RWPE2 (cell line): ENCODE measurements around the gene LILRA6.
"Not testable (repeated sequence)": the region's sequence is repeated elsewhere in the genome, so short reads cannot be mapped to it uniquely, and the experiment has no call there.

Source experiments
- ATAC-seq: fragments of 200-7000 bp; cut with Tn5 transposase; 3 replicates; pipeline ENCODE4 v1.9.1; 2021; ENCODE audit warnings: low read depth
- DNase-seq: peaks from one replicate; pipeline ENCODE4 v3.0.0-alpha.2; 2020; ENCODE audit warnings: low spot score
- H3K27ac ChIP-seq: fragments of 450-650 bp; 2 replicates; pipeline ENCODE4 v1.5.1; 2017; ENCODE audit warnings: mild to moderate bottlenecking; ENCODE audit not compliant: poor library complexity, severe bottlenecking
- H3K27me3 ChIP-seq: fragments of 250-450 bp; sonication (Bioruptor Pico); 2 replicates; pipeline ENCODE4 v1.5.1; 2021; ENCODE audit warnings: mild to moderate bottlenecking, moderate library complexity; ENCODE audit not compliant: insufficient read depth, poor library complexity, severe bottlenecking
- H3K36me3 ChIP-seq: fragments of 250-450 bp; sonication (Bioruptor Pico); 2 replicates; pipeline ENCODE4 v1.5.1; 2020; ENCODE audit warnings: low read depth, mild to moderate bottlenecking, moderate library complexity
- H3K4me1 ChIP-seq: fragments of 250-450 bp; sonication (Bioruptor Pico); 2 replicates; pipeline ENCODE4 v1.5.1; 2021; ENCODE audit warnings: mild to moderate bottlenecking, moderate library complexity; ENCODE audit not compliant: insufficient read depth, poor library complexity, severe bottlenecking
- H3K4me3 ChIP-seq: fragments of 250-450 bp; sonication (Bioruptor Pico); 2 replicates; pipeline ENCODE4 v1.5.1; 2021; ENCODE audit warnings: mild to moderate bottlenecking, moderate library complexity; ENCODE audit not compliant: severe bottlenecking
- H3K9me3 ChIP-seq: fragments of 250-450 bp; sonication (Bioruptor Pico); 2 replicates; pipeline ENCODE4 v1.5.1; 2021; ENCODE audit warnings: mild to moderate bottlenecking, moderate library complexity; ENCODE audit not compliant: severe bottlenecking
- CTCF ChIP-seq: fragments of 450-650 bp; IDR thresholded peaks from one replicate; pipeline ENCODE4 v1.5.1; 2017; ENCODE audit warnings: mild to moderate bottlenecking, moderate library complexity; ENCODE audit not compliant: poor library complexity, severe bottlenecking

The LILRA6 gene

GRCh38 chr19:54242646-54243045, at the start of gene LILRA6:
TSS of gene LILRA6 (minus strand) at chr19:54242790.
- not testable (repeated sequence) for H3K36me3 ChIP-seq, DNase-seq, H3K4me3 ChIP-seq, H3K27ac ChIP-seq, H3K4me1 ChIP-seq, H3K27me3 ChIP-seq, ATAC-seq, H3K9me3 ChIP-seq

GRCh38 chr19:54289160-54289559, 46.6 kb upstream of the LILRA6 start:
- not testable (repeated sequence) for H3K27ac ChIP-seq, H3K4me3 ChIP-seq, H3K27me3 ChIP-seq, H3K9me3 ChIP-seq, H3K36me3 ChIP-seq, DNase-seq, H3K4me1 ChIP-seq, ATAC-seq

- Histone ChIP-seq H3K4me3 (no peak overlapping the region), H3K4me1 (no peaks in the 10 kb centered on the region), H3K36me3 (no peaks in the 10 kb centered on the region), H3K27me3 (peaks cover 8% of the 10 kb centered on the region), H3K27ac (no peak overlapping the region), H3K9me3 (no peaks in the 10 kb centered on the region)
- DNase-seq (no peak), ATAC-seq (no peak)
- TF ChIP-seq CTCF, result no peak
Observed at GRCh38 chr19:54287456-54287855, 44.9 kb upstream of the LILRA6 start.

- ATAC-seq, H3K4me3 ChIP-seq, H3K36me3 ChIP-seq, DNase-seq, H3K4me1 ChIP-seq, H3K27ac ChIP-seq, H3K9me3 ChIP-seq: not testable (repeated sequence)
- peaks cover 10% of the 10 kb centered on the region for H3K27me3 ChIP-seq
Observed at GRCh38 chr19:54286283-54286682, 43.7 kb upstream of the LILRA6 start.

GRCh38 chr19:54285427-54286056, 43.0 kb upstream of the LILRA6 start:
- not testable (repeated sequence) for H3K4me1 ChIP-seq, H3K4me3 ChIP-seq, H3K27me3 ChIP-seq, DNase-seq, H3K27ac ChIP-seq, H3K36me3 ChIP-seq, ATAC-seq, H3K9me3 ChIP-seq

GRCh38 chr19:54282686-54283470, 40.3 kb upstream of the LILRA6 start:
- H3K4me3 ChIP-seq, result no peak overlapping the region
- no peak for TF ChIP-seq CTCF
- DNase-seq, result no peak
- H3K27ac ChIP-seq, result no peak overlapping the region
- no peaks in the 10 kb centered on the region for H3K9me3 ChIP-seq
- H3K4me1 ChIP-seq, result no peaks in the 10 kb centered on the region
- no peak for ATAC-seq
- peaks cover 2% of the 10 kb centered on the region for H3K27me3 ChIP-seq
- H3K36me3 ChIP-seq, result no peaks in the 10 kb centered on the region

GRCh38 chr19:54281729-54282075, 39.1 kb upstream of the LILRA6 start:
- H3K9me3 ChIP-seq, H3K36me3 ChIP-seq, ATAC-seq, H3K4me3 ChIP-seq, DNase-seq, H3K27me3 ChIP-seq, H3K4me1 ChIP-seq, H3K27ac ChIP-seq: not testable (repeated sequence)
